ENCODE results near the gene NRK.

DNA sequence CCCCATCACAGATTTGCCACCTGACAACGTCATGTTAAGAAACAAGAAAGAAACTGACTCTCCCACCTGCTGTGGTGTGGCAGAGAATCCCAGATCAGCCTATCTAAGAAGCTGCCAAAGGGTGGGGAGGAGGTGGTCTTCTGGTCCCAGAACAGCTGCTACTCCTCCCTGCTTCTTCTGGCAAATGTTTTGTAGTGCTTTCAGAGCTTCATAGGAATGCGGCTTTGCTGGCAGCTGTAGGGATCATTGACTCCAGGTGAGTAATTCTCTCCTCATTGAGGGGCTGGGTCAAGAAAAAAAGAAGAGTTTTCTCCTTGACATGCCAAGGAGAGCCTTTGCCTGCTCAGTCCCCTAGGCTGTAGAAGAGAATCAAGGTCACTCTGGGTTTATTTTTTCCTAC, 23.3 kb downstream of the NRK start:
- TF ChIP-seq TBL1XR1 (IDR thresholded peaks at IDR 0.05; ENCODE audit: low read length in 2 of 2) = no peak
- no peak for TF ChIP-seq TEAD1 (CRISPR knock-in tag; IDR thresholded peaks at IDR 0.05)
- no peak for TF ChIP-seq HDAC3 (IDR thresholded peaks at IDR 0.05; ENCODE audit: borderline replicate concordance, partially characterized antibody)
- no peak for TF ChIP-seq MAFF (IDR thresholded peaks at IDR 0.05; ENCODE audit: low read length)
- TF ChIP-seq POLR2A (conservative IDR thresholded peaks at IDR 0.05) = no peak
- no peak for TF ChIP-seq ATF1 (CRISPR knock-in tag; IDR thresholded peaks at IDR 0.05)
- no peak for TF ChIP-seq ATF1 (tag; IDR thresholded peaks at IDR 0.05)
- TF ChIP-seq, protein P1, sequence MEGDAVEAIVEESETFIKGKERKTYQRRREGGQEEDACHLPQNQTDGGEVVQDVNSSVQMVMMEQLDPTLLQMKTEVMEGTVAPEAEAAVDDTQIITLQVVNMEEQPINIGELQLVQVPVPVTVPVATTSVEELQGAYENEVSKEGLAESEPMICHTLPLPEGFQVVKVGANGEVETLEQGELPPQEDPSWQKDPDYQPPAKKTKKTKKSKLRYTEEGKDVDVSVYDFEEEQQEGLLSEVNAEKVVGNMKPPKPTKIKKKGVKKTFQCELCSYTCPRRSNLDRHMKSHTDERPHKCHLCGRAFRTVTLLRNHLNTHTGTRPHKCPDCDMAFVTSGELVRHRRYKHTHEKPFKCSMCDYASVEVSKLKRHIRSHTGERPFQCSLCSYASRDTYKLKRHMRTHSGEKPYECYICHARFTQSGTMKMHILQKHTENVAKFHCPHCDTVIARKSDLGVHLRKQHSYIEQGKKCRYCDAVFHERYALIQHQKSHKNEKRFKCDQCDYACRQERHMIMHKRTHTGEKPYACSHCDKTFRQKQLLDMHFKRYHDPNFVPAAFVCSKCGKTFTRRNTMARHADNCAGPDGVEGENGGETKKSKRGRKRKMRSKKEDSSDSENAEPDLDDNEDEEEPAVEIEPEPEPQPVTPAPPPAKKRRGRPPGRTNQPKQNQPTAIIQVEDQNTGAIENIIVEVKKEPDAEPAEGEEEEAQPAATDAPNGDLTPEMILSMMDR (IDR thresholded peaks at IDR 0.05 in 2 of 3, conservative IDR thresholded peaks at IDR 0.05 in 1 of 3; ENCODE audit: insufficient read depth in 2 of 3, low read depth in 1 of 3, low read length in 3 of 3) = no peak
- TF ChIP-seq SIN3A (IDR thresholded peaks at IDR 0.05; ENCODE audit: borderline replicate concordance in 2 of 2, control insufficient read depth in 1 of 2, low read depth in 2 of 2, low read length in 2 of 2) = no peak
- no peak for TF ChIP-seq HOXB6 (CRISPR knock-in tag; IDR thresholded peaks at IDR 0.05; ENCODE audit: borderline replicate concordance)
- no peak for TF ChIP-seq SPI1 (IDR thresholded peaks at IDR 0.05; ENCODE audit: borderline replicate concordance, low read depth, low read length)
- TF ChIP-seq, protein P2, sequence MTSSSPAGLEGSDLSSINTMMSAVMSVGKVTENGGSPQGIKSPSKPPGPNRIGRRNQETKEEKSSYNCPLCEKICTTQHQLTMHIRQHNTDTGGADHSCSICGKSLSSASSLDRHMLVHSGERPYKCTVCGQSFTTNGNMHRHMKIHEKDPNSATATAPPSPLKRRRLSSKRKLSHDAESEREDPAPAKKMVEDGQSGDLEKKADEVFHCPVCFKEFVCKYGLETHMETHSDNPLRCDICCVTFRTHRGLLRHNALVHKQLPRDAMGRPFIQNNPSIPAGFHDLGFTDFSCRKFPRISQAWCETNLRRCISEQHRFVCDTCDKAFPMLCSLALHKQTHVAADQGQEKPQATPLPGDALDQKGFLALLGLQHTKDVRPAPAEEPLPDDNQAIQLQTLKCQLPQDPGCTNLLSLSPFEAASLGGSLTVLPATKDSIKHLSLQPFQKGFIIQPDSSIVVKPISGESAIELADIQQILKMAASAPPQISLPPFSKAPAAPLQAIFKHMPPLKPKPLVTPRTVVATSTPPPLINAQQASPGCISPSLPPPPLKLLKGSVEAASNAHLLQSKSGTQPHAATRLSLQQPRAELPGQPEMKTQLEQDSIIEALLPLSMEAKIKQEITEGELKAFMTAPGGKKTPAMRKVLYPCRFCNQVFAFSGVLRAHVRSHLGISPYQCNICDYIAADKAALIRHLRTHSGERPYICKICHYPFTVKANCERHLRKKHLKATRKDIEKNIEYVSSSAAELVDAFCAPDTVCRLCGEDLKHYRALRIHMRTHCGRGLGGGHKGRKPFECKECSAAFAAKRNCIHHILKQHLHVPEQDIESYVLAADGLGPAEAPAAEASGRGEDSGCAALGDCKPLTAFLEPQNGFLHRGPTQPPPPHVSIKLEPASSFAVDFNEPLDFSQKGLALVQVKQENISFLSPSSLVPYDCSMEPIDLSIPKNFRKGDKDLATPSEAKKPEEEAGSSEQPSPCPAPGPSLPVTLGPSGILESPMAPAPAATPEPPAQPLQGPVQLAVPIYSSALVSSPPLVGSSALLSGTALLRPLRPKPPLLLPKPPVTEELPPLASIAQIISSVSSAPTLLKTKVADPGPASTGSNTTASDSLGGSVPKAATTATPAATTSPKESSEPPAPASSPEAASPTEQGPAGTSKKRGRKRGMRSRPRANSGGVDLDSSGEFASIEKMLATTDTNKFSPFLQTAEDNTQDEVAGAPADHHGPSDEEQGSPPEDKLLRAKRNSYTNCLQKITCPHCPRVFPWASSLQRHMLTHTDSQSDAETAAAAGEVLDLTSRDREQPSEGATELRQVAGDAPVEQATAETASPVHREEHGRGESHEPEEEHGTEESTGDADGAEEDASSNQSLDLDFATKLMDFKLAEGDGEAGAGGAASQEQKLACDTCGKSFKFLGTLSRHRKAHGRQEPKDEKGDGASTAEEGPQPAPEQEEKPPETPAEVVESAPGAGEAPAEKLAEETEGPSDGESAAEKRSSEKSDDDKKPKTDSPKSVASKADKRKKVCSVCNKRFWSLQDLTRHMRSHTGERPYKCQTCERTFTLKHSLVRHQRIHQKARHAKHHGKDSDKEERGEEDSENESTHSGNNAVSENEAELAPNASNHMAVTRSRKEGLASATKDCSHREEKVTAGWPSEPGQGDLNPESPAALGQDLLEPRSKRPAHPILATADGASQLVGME (CRISPR knock-in tag; IDR thresholded peaks at IDR 0.05) = no peak

All from K562 (cell line).